CD8-positive, alpha-beta memory T cell (primary cell): ENCODE measurements around the gene IL18BP. TPM values are rescaled to one million over a fixed set of nuclear protein-coding genes. Genes with fewer than 3 reads are reported as not detected.

ENCODE experiments used
- CTCF ChIA-PET: fragments of 350-600 bp; sonication (Branson Sonifier 250); formaldehyde crosslinking; loops from one replicate; lab custom pipeline; 2021; ENCODE audit warnings: antibody characterized with exemption; lab: Charles Lee
- POLR2A ChIA-PET: fragments of 350-600 bp; sonication (Branson Sonifier 250); formaldehyde crosslinking; loops from one replicate; lab custom pipeline; 2021; ENCODE audit warnings: antibody characterized with exemption; lab: Charles Lee
- DNase-seq, 5 donors: peaks; one replicate each; pipeline versions ENCODE4 v3.0.0 to v3.0.0-alpha.2; 2020 to 2022; ENCODE audit warnings: mixed read lengths in 1 of 5
- H3K27ac ChIP-seq: one replicate; pipeline ENCODE4 v1.7.0; 2013; ENCODE audit warnings: low read depth, mild to moderate bottlenecking, low read length, moderate library complexity
- H3K27me3 ChIP-seq: 2 replicates; pipeline ENCODE4 v1.7.0; 2013; ENCODE audit warnings: low read length, mild to moderate bottlenecking; ENCODE audit not compliant: insufficient read depth, poor library complexity, severe bottlenecking
- H3K36me3 ChIP-seq: 2 replicates; pipeline ENCODE4 v1.7.0; 2013; ENCODE audit warnings: mild to moderate bottlenecking, low read length, moderate library complexity; ENCODE audit not compliant: insufficient read depth
- H3K4me1 ChIP-seq: 2 replicates; pipeline ENCODE4 v1.7.0; 2013; ENCODE audit warnings: mild to moderate bottlenecking, low read length, moderate library complexity; ENCODE audit not compliant: insufficient read depth
- H3K4me3 ChIP-seq: 2 replicates; pipeline ENCODE4 v1.7.0; 2013; ENCODE audit warnings: mild to moderate bottlenecking, low read length
- H3K9me3 ChIP-seq: 2 replicates; pipeline ENCODE4 v1.7.0; 2013; ENCODE audit warnings: mild to moderate bottlenecking, low read length
- H3K27ac Mint-ChIP-seq, 8 donors: one replicate each; pipeline ENCODE4 v1.8.0; 2020 to 2021; ENCODE audit warnings: mixed read lengths in 8 of 8, mild to moderate bottlenecking in 6 of 8, inconsistent platforms in 3 of 8, moderate library complexity in 3 of 8
- H3K27me3 Mint-ChIP-seq, 2 donors: one replicate each; pipeline ENCODE4 v1.8.0; 2020 to 2021; ENCODE audit warnings: mixed read lengths in 2 of 2, mild to moderate bottlenecking in 1 of 2, moderate library complexity in 1 of 2
- H3K36me3 Mint-ChIP-seq, 3 donors: one replicate each; pipeline ENCODE4 v1.8.0; 2020 to 2021; ENCODE audit warnings: mixed read lengths in 3 of 3, inconsistent platforms in 1 of 3, mild to moderate bottlenecking in 1 of 3
- H3K4me1 Mint-ChIP-seq, 3 donors: one replicate each; pipeline ENCODE4 v1.8.0; 2020 to 2021; ENCODE audit warnings: mixed read lengths in 3 of 3, inconsistent platforms in 1 of 3, mild to moderate bottlenecking in 1 of 3
- H3K4me3 Mint-ChIP-seq, 7 donors: one replicate each; pipeline ENCODE4 v1.8.0; 2020 to 2021; ENCODE audit warnings: mixed read lengths in 7 of 7, mild to moderate bottlenecking in 6 of 7, moderate library complexity in 4 of 7, inconsistent platforms in 2 of 7
- H3K9me3 Mint-ChIP-seq, 5 donors: one replicate each; pipeline ENCODE4 v1.8.0; 2020 to 2022; ENCODE audit warnings: mixed read lengths in 5 of 5, mild to moderate bottlenecking in 3 of 5, moderate library complexity in 2 of 5, inconsistent platforms in 1 of 5
- polyA plus RNA-seq: library from polyadenylated mRNA; unstranded; fragments of 300-500 nt; fragmentation: Illumina TruSeq; gene quantifications from one replicate; pipeline ENCODE4 v1.2.3, GENCODE V29; 2021
- total RNA-seq, 2 experiments: library from RNA; stranded (reverse); gene quantifications; one replicate each; pipeline ENCODE4 v1.2.3, GENCODE V29; 2021

The IL18BP gene
- total and polyA plus RNA-seq, 3 experiments from 2014 or later = 8.5 to 21.8 (median 9.5) TPM

- ChIA-PET POLR2A (no interaction called here), CTCF (no interaction called here)
- H3K27me3 ChIP-seq = no peaks in the 10 kb centered on the region
- no peaks in the 10 kb centered on the region for H3K9me3 ChIP-seq
- H3K4me3 ChIP-seq = no peak overlapping the region
- H3K4me1 ChIP-seq = peaks cover 25% of the 10 kb centered on the region
- Mint-ChIP-seq H3K27ac (peak overlapping the region in 7 of 8 donors; percentile 8 to 94 (median 70)), H3K9me3 (no peaks in the 10 kb centered on the region), H3K27me3 (peaks cover 0 to 1% of the 10 kb centered on the region in 2 donors), H3K36me3 (peaks cover 0 to 69% (median 13%) of the 10 kb centered on the region in 3 donors), H3K4me1 (peaks cover 25 to 42% (median 29%) of the 10 kb centered on the region in 3 donors), H3K4me3 (peak overlapping the region in 1 of 7 donors; percentile 25)
- no peak overlapping the region for H3K27ac ChIP-seq
- H3K36me3 ChIP-seq = peaks cover 38% of the 10 kb centered on the region
- no peak for DNase-seq
Measured at GRCh38 chr11:72001834-72002591, 3.3 kb downstream of the IL18BP start.

GRCh38 chr11:72002841-72003775 lies 4.4 kb downstream of the IL18BP start:
- peaks cover 48% of the 10 kb centered on the region for H3K36me3 ChIP-seq
- no peak for DNase-seq
- H3K4me1 ChIP-seq = peaks cover 24% of the 10 kb centered on the region
- H3K4me3 ChIP-seq = no peak overlapping the region
- peaks cover 4 to 80% (median 20%) of the 10 kb centered on the region in 3 donors for H3K36me3 Mint-ChIP-seq
- POLR2A ChIA-PET = no interaction called here
- H3K27ac ChIP-seq = no peak overlapping the region
- no peak overlapping the region for H3K4me3 Mint-ChIP-seq
- no peaks in the 10 kb centered on the region for H3K27me3 ChIP-seq
- peaks cover 23 to 40% (median 28%) of the 10 kb centered on the region in 3 donors for H3K4me1 Mint-ChIP-seq
- peaks cover 0 to 3% of the 10 kb centered on the region in 2 donors for H3K27me3 Mint-ChIP-seq
- no peaks in the 10 kb centered on the region for H3K9me3 ChIP-seq
- CTCF ChIA-PET = interaction anchor here (1.5 kb wide), 1 partner anchor 22 kb away, joined by 3 read pairs; no protein-coding TSS in a partner anchor
- H3K27ac Mint-ChIP-seq = peak overlapping the region in 4 of 8 donors; percentile 7 to 61 (median 30)
- no peaks in the 10 kb centered on the region for H3K9me3 Mint-ChIP-seq

GRCh38 chr11:72003776-72004171 lies 5.1 kb downstream of the IL18BP start:
- Mint-ChIP-seq H3K36me3 (peaks cover 4 to 86% (median 23%) of the 10 kb centered on the region in 3 donors), H3K27ac (no peak overlapping the region), H3K4me1 (peaks cover 16 to 33% (median 22%) of the 10 kb centered on the region in 3 donors), H3K9me3 (no peaks in the 10 kb centered on the region), H3K27me3 (peaks cover 0 to 3% of the 10 kb centered on the region in 2 donors), H3K4me3 (no peak overlapping the region)
- POLR2A ChIA-PET = no interaction called here
- H3K36me3 ChIP-seq = peaks cover 53% of the 10 kb centered on the region
- no peak overlapping the region for H3K27ac ChIP-seq
- H3K9me3 ChIP-seq = no peaks in the 10 kb centered on the region
- DNase-seq = no peak
- peaks cover 17% of the 10 kb centered on the region for H3K4me1 ChIP-seq
- CTCF ChIA-PET = interaction anchor here (1.5 kb wide), 1 partner anchor 21 kb away, joined by 3 read pairs; no protein-coding TSS in a partner anchor
- H3K27me3 ChIP-seq = no peaks in the 10 kb centered on the region
- no peak overlapping the region for H3K4me3 ChIP-seq

GRCh38 chr11:72004515-72005346 lies 6.0 kb downstream of the IL18BP start:
- Mint-ChIP-seq H3K9me3 (no peaks in the 10 kb centered on the region), H3K4me3 (no peak overlapping the region), H3K4me1 (peaks cover 7 to 23% (median 13%) of the 10 kb centered on the region in 3 donors), H3K27me3 (peaks cover 0 to 3% of the 10 kb centered on the region in 2 donors), H3K36me3 (peaks cover 4 to 93% (median 23%) of the 10 kb centered on the region in 3 donors), H3K27ac (peak overlapping the region in 1 of 8 donors; percentile 36)
- no peak overlapping the region for H3K27ac ChIP-seq
- H3K4me3 ChIP-seq = no peak overlapping the region
- ChIA-PET CTCF (interaction anchor here (1.5 kb wide), 1 partner anchor 20 kb away, joined by 3 read pairs; no protein-coding TSS in a partner anchor), POLR2A (no interaction called here)
- peaks cover 8% of the 10 kb centered on the region for H3K4me1 ChIP-seq
- H3K27me3 ChIP-seq = no peaks in the 10 kb centered on the region
- H3K36me3 ChIP-seq = peaks cover 61% of the 10 kb centered on the region
- H3K9me3 ChIP-seq = no peaks in the 10 kb centered on the region
- DNase-seq = no peak

GRCh38 chr11:72005347-72006260 lies 6.9 kb downstream of the IL18BP start:
- Mint-ChIP-seq H3K27ac (peak overlapping the region in 2 of 8 donors; percentile 47 to 82), H3K27me3 (peaks cover 0 to 3% of the 10 kb centered on the region in 2 donors), H3K4me3 (no peak overlapping the region), H3K4me1 (peaks cover 6 to 15% (median 8%) of the 10 kb centered on the region in 3 donors), H3K36me3 (peaks cover 4 to 96% (median 23%) of the 10 kb centered on the region in 3 donors), H3K9me3 (no peaks in the 10 kb centered on the region)
- Histone ChIP-seq H3K4me1 (no peaks in the 10 kb centered on the region), H3K9me3 (no peaks in the 10 kb centered on the region), H3K4me3 (no peak overlapping the region), H3K27me3 (no peaks in the 10 kb centered on the region), H3K36me3 (peaks cover 70% of the 10 kb centered on the region), H3K27ac (no peak overlapping the region)
- DNase-seq = no peak
- ChIA-PET CTCF (no interaction called here), POLR2A (no interaction called here)

GRCh38 chr11:72006309-72007088 lies 7.8 kb downstream of the IL18BP start:
- H3K27me3 Mint-ChIP-seq = peaks cover 0 to 3% of the 10 kb centered on the region in 2 donors
- no peaks in the 10 kb centered on the region for H3K4me1 ChIP-seq
- peaks cover 6 to 8% (median 7%) of the 10 kb centered on the region in 3 donors for H3K4me1 Mint-ChIP-seq
- ChIA-PET CTCF (no interaction called here), POLR2A (no interaction called here)
- H3K9me3 ChIP-seq = no peaks in the 10 kb centered on the region
- H3K27ac ChIP-seq = no peak overlapping the region
- H3K4me3 ChIP-seq = no peak overlapping the region
- peaks cover 4 to 99% (median 23%) of the 10 kb centered on the region in 3 donors for H3K36me3 Mint-ChIP-seq
- no peaks in the 10 kb centered on the region for H3K9me3 Mint-ChIP-seq
- no peak overlapping the region for H3K4me3 Mint-ChIP-seq
- peak overlapping the region in 1 of 8 donors; percentile 82 for H3K27ac Mint-ChIP-seq
- no peaks in the 10 kb centered on the region for H3K27me3 ChIP-seq
- DNase-seq = no peak
- peaks cover 79% of the 10 kb centered on the region for H3K36me3 ChIP-seq
